ENCODE measurements around the gene CARS1.

The CARS1 gene

GRCh38 chr11:3004481-3004880 is 52.7 kb downstream of the CARS1 start:
- TF ChIP-seq REST (IDR thresholded peaks at IDR 0.05; ENCODE audit: insufficient replicate concordance, low read depth): no peak
- no peak for TF ChIP-seq SPI1 (IDR thresholded peaks at IDR 0.05; ENCODE audit: borderline replicate concordance, low read depth)
- no peak for TF ChIP-seq POLR2AphosphoS5 (IDR thresholded peaks at IDR 0.05; ENCODE audit: low read depth)
- TF ChIP-seq CTCF (IDR thresholded peaks at IDR 0.05; ENCODE audit: insufficient read depth, low read length): no peak
- no peak for TF ChIP-seq GABPA (IDR thresholded peaks at IDR 0.05; ENCODE audit: low read depth)
- no peak for DNase-seq (ENCODE audit: low read depth in 1 of 2, low spot score in 1 of 2)
- Histone ChIP-seq H3K27ac (replicated peaks) (no peak overlapping the region), H3K4me3 (replicated peaks; ENCODE audit: insufficient read depth, low read length) (no peak overlapping the region), H3K27me3 (ENCODE audit: insufficient read depth, poor library complexity, severe bottlenecking) (no peaks in the 10 kb centered on the region)

- no peak for DNase-seq (ENCODE audit: low read depth in 1 of 2, low spot score in 1 of 2)
- Histone ChIP-seq H3K27ac (replicated peaks) (no peak overlapping the region), H3K4me3 (replicated peaks; ENCODE audit: insufficient read depth, low read length) (no peak overlapping the region), H3K27me3 (ENCODE audit: insufficient read depth, poor library complexity, severe bottlenecking) (no peaks in the 10 kb centered on the region)
- TF ChIP-seq REST (IDR thresholded peaks at IDR 0.05; ENCODE audit: insufficient replicate concordance, low read depth): no peak
- TF ChIP-seq POLR2AphosphoS5 (IDR thresholded peaks at IDR 0.05; ENCODE audit: low read depth): no peak
- no peak for TF ChIP-seq CTCF (IDR thresholded peaks at IDR 0.05; ENCODE audit: insufficient read depth, low read length)
- no peak for TF ChIP-seq SPI1 (IDR thresholded peaks at IDR 0.05; ENCODE audit: borderline replicate concordance, low read depth)
- no peak for TF ChIP-seq GABPA (IDR thresholded peaks at IDR 0.05; ENCODE audit: low read depth)
Observed at GRCh38 chr11:3003396-3004231, 53.6 kb downstream of the CARS1 start.

DNA sequence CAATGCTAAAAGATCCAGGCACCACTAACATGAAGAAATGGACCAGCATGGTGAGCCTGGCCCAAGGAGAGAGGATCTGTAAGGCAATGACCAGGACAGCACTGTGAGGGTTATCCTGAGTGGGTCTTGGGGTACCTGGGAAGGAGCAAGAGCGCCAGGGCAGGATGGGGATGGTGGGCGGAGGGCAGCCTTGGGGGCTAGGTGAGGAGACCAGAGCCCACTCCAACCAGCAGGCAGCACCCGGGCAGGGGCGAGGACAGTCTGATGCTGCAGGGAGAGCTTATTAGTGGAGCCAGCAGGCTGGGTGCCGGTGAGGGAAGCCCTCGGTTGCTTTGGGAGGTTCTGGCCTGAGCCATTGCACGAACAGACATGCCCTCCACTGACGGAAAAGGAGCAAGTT is 54.4 kb downstream of the CARS1 start:
- no peak for TF ChIP-seq CTCF (IDR thresholded peaks at IDR 0.05; ENCODE audit: insufficient read depth, low read length)
- no peak for TF ChIP-seq SPI1 (IDR thresholded peaks at IDR 0.05; ENCODE audit: borderline replicate concordance, low read depth)
- TF ChIP-seq GABPA (IDR thresholded peaks at IDR 0.05; ENCODE audit: low read depth): no peak
- TF ChIP-seq POLR2AphosphoS5 (IDR thresholded peaks at IDR 0.05; ENCODE audit: low read depth): no peak
- no peak overlapping the region for H3K4me3 ChIP-seq (replicated peaks; ENCODE audit: insufficient read depth, low read length)
- no peak for DNase-seq (ENCODE audit: low read depth in 1 of 2, low spot score in 1 of 2)
- no peaks in the 10 kb centered on the region for H3K27me3 ChIP-seq (ENCODE audit: insufficient read depth, poor library complexity, severe bottlenecking)
- H3K27ac ChIP-seq (replicated peaks): no peak overlapping the region

Measured in HL-60 (cell line).